ENCODE results near the gene DCAF8L1.

Gene DCAF8L1

DNA sequence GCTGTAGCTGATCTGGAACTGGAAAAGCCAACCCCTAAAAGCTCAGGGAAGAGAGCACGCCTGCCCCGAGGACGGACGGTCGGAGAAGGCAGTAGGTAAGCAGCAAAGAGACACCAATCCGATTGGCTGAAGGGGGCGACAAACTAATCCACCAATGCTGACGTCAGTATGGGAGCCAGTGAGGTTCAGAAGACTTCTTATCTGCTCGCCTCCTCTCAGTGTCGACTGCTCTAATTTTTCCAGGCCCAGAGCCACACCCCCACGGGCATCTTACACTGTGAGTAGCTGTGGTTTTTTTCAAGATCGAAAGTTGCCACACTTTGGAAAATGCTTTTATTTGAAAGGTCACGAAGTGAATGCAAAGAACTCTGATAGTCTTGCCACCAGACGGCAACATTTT is at the start of gene DCAF8L1:
Gene DCAF8L1 (minus strand): TSS at position 101 of the 400 bp plus-strand sequence. CDS start 115 bp downstream, outside the sequence.
- Histone ChIP-seq H3K27me3 (replicated peaks) (no peaks in the 10 kb centered on the region), H3K27ac (no peak within 1 kb of the TSS), H3K4me3 (ENCODE audit: low read depth, low read length) (no peak within 1 kb of the TSS), H3K36me3 (replicated peaks) (no peaks in the 10 kb centered on the region)
- TF ChIP-seq CTCF (IDR thresholded peaks at IDR 0.05; ENCODE audit: low read depth, low read length, missing control alignments), result no peak
- in situ Hi-C loops (cut with HindIII; ENCODE audit: low pct_ligation_motif_present, low sequenced_read_pairs), result no loop called here
- DNase-seq, result no peak

DNA sequence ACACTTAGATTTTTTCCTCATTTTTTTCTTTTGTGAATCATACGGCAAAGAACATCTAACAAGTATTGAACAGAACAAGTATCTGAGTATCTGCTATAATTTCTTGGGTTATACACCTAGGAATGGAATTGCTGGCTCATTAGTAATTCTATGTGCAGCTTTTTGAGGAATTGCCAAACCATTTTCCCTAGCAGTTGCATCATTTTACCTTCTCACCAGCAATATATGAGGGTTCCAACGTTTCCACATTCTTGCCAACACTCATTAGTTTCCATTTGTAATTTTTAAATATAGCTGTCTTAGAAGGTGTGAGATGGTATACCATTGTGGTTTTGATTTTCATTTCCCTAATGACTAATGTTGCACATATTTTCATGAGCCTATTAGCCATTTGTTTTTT is 41.1 kb upstream of the DCAF8L1 start:
- DNase-seq, result no peak
- no peaks in the 10 kb centered on the region for H3K36me3 ChIP-seq (replicated peaks)
- TF ChIP-seq CTCF (IDR thresholded peaks at IDR 0.05; ENCODE audit: low read depth, low read length, missing control alignments), result no peak
- H3K27me3 ChIP-seq (replicated peaks), result no peaks in the 10 kb centered on the region
- H3K27ac ChIP-seq, result no peak overlapping the region
- no peak overlapping the region for H3K4me3 ChIP-seq (ENCODE audit: low read depth, low read length)
- in situ Hi-C loops (cut with HindIII; ENCODE audit: low pct_ligation_motif_present, low sequenced_read_pairs), result no loop called here

- in situ Hi-C loops (cut with HindIII; ENCODE audit: low pct_ligation_motif_present, low sequenced_read_pairs), result no loop called here
- no peaks in the 10 kb centered on the region for H3K36me3 ChIP-seq (replicated peaks)
- no peak for TF ChIP-seq CTCF (IDR thresholded peaks at IDR 0.05; ENCODE audit: low read depth, low read length, missing control alignments)
- no peaks in the 10 kb centered on the region for H3K27me3 ChIP-seq (replicated peaks)
- H3K4me3 ChIP-seq (ENCODE audit: low read depth, low read length), result no peak overlapping the region
- no peak overlapping the region for H3K27ac ChIP-seq
- DNase-seq, result no peak
These were observed 35.6 kb upstream of the DCAF8L1 start for GRCh38 chrX:28016823-28017222.

- Histone ChIP-seq H3K36me3 (replicated peaks) (no peaks in the 10 kb centered on the region), H3K27ac (no peak overlapping the region), H3K4me3 (ENCODE audit: low read depth, low read length) (no peak overlapping the region), H3K27me3 (replicated peaks) (no peaks in the 10 kb centered on the region)
- no peak for DNase-seq
- no peak for TF ChIP-seq CTCF (IDR thresholded peaks at IDR 0.05; ENCODE audit: low read depth, low read length, missing control alignments)
- in situ Hi-C loops (cut with HindIII; ENCODE audit: low pct_ligation_motif_present, low sequenced_read_pairs), result no loop called here
These were observed 34.7 kb upstream of the DCAF8L1 start for GRCh38 chrX:28015993-28016392.

- DNase-seq, result no peak
- no peaks in the 10 kb centered on the region for H3K27me3 ChIP-seq (replicated peaks)
- TF ChIP-seq CTCF (IDR thresholded peaks at IDR 0.05; ENCODE audit: low read depth, low read length, missing control alignments), result no peak
- H3K4me3 ChIP-seq (ENCODE audit: low read depth, low read length), result no peak overlapping the region
- in situ Hi-C loops (cut with HindIII; ENCODE audit: low pct_ligation_motif_present, low sequenced_read_pairs), result no loop called here
- H3K36me3 ChIP-seq (replicated peaks), result no peaks in the 10 kb centered on the region
- no peak overlapping the region for H3K27ac ChIP-seq
These were observed 29.6 kb upstream of the DCAF8L1 start for GRCh38 chrX:28010875-28011274.

DNA sequence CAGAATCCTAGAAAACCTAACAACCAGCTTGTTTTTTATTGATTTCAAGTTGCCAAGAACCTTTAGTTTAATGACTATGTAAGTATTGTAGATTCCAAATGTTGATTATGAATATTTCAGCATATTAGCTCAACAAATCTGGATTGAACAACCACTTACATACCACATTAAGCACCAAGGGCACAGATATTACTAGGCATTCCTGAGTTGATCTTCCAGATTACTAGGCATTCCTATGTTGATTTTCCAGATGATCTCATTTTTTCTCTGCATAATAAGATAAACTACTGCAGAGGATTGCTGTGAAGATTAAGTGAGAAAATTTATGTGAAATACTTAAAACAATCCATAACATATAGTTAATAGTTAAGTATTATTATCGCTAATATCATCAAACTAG is 17.4 kb upstream of the DCAF8L1 start:
- H3K4me3 ChIP-seq (ENCODE audit: low read depth, low read length), result no peak overlapping the region
- no peaks in the 10 kb centered on the region for H3K27me3 ChIP-seq (replicated peaks)
- no peak overlapping the region for H3K27ac ChIP-seq
- no peaks in the 10 kb centered on the region for H3K36me3 ChIP-seq (replicated peaks)
- in situ Hi-C loops (cut with HindIII; ENCODE audit: low pct_ligation_motif_present, low sequenced_read_pairs), result no loop called here
- no peak for TF ChIP-seq CTCF (IDR thresholded peaks at IDR 0.05; ENCODE audit: low read depth, low read length, missing control alignments)
- no peak for DNase-seq

Data from brain microvascular endothelial cell (primary cell).